Panc1 (cell line): ENCODE results near the gene DMBT1. TPM values are rescaled to one million over a fixed set of nuclear protein-coding genes. Genes with fewer than 3 reads are reported as not detected.

Source experiments
- ATAC-seq: fragments of 200-7000 bp; cut with Tn5 transposase; 2 replicates; pipeline ENCODE4 v1.9.1; 2020; ENCODE audit warnings: mild to moderate bottlenecking, moderate library complexity
- BruUV-seq: library from RNA; stranded (reverse); fragments of 400-500 nt; replicated peaks from 2 replicates; lab custom pipeline; 2021; lab: Mats Ljungman, UMichigan
- CTCF ChIA-PET: fragments of 300-600 bp; sonication (Branson Sonifier 250); formaldehyde crosslinking; loops from one replicate; lab custom pipeline; 2022; ENCODE audit warnings: antibody characterized with exemption; lab: Charles Lee
- POLR2A ChIA-PET: fragments of 300-600 bp; sonication (Branson Sonifier 250); formaldehyde crosslinking; loops from one replicate; lab custom pipeline; 2022; ENCODE audit warnings: antibody characterized with exemption; lab: Charles Lee
- DNase-seq: peaks from one replicate; pipeline ENCODE4 v3.0.0-alpha.2; 2010; ENCODE audit warnings: low read depth, low spot score
- H3K27ac ChIP-seq: 2 replicates; pipeline ENCODE4 v1.5.1; 2011; ENCODE audit warnings: mild to moderate bottlenecking, low read length, inconsistent platforms
- H3K27me3 ChIP-seq: fragments of 200-500 bp; sonication (Bioruptor generic); 2 replicates; pipeline ENCODE4 v1.6.0; 2014; ENCODE audit warnings: low read length, inconsistent platforms; ENCODE audit not compliant: control insufficient read depth, insufficient read depth
- H3K36me3 ChIP-seq: fragments of 200-500 bp; sonication (Bioruptor generic); 2 replicates; pipeline ENCODE4 v1.5.1; 2014; ENCODE audit warnings: inconsistent platforms, mild to moderate bottlenecking, low read length, moderate library complexity; ENCODE audit not compliant: control insufficient read depth, insufficient read depth
- H3K4me1 ChIP-seq: 2 replicates; pipeline ENCODE4 v1.5.1; 2011; ENCODE audit warnings: inconsistent platforms, mild to moderate bottlenecking, low read length, moderate library complexity; ENCODE audit not compliant: control insufficient read depth, insufficient read depth
- H3K4me3 ChIP-seq, 2 experiments: 2 replicates each; pipeline ENCODE4 v1.5.1; 2011 to 2012; ENCODE audit warnings: low read depth in 2 of 2, low read length in 2 of 2, mild to moderate bottlenecking in 2 of 2, inconsistent platforms in 1 of 2, moderate library complexity in 1 of 2
- H3K9me3 ChIP-seq: fragments of 200-500 bp; sonication (Bioruptor generic); 2 replicates; pipeline ENCODE4 v1.5.1; 2014; ENCODE audit warnings: low read depth, mild to moderate bottlenecking, inconsistent platforms, low read length, moderate library complexity; ENCODE audit not compliant: control insufficient read depth, insufficient read depth
- POLR2AphosphoS5 ChIP-seq: IDR thresholded peaks from 2 replicates; pipeline ENCODE4 v1.6.1; 2012; ENCODE audit warnings: mild to moderate bottlenecking, low read depth, low read length, moderate library complexity
- SIN3A ChIP-seq: IDR thresholded peaks from 2 replicates; pipeline ENCODE4 v1.6.1; 2012; ENCODE audit warnings: low read depth, mild to moderate bottlenecking, low read length, moderate library complexity, borderline replicate concordance; ENCODE audit not compliant: insufficient read depth
- TCF7L2 ChIP-seq: IDR thresholded peaks from 2 replicates; pipeline ENCODE4 v1.6.1; 2011; ENCODE audit warnings: mild to moderate bottlenecking, low read depth, low read length, inconsistent platforms
- in situ Hi-C: cut with HindIII; loops from 2 replicates; pipeline ENCODE4 v1.10.0; 2016; ENCODE audit warnings: low sequenced_read_pairs, low pct_unique_long_range_greater_than_20kb
- intact Hi-C: fragments of 100-400 bp; cut with micrococcal nuclease; formaldehyde crosslinking; loops from one replicate; pipeline ENCODE4 v1.10.0; 2022; ENCODE audit not compliant: unreplicated experiment
- total RNA-seq: library from RNA; stranded (reverse); gene quantifications from one replicate; pipeline ENCODE4 v1.2.1, GENCODE V29; 2021; ENCODE audit not compliant: unreplicated experiment
- TF ChIP-seq, protein P1 (sequence below), 2 experiments: IDR thresholded peaks; 2 replicates each; pipeline ENCODE4 v1.6.1; 2011 to 2012; ENCODE audit warnings: low read depth in 2 of 2, control low read depth in 1 of 2, low read length in 1 of 2, mild to moderate bottlenecking in 1 of 2, moderate library complexity in 1 of 2; ENCODE audit not compliant: insufficient read depth in 1 of 2
- TF ChIP-seq, protein P2 (sequence below): fragments of 450-650 bp; IDR thresholded peaks from 2 replicates; pipeline ENCODE4 v1.5.1; 2017; ENCODE audit warnings: mild to moderate bottlenecking

The DMBT1 gene
- total RNA-seq, 1 experiment from 2014 or later: 0.05 TPM

DNA sequence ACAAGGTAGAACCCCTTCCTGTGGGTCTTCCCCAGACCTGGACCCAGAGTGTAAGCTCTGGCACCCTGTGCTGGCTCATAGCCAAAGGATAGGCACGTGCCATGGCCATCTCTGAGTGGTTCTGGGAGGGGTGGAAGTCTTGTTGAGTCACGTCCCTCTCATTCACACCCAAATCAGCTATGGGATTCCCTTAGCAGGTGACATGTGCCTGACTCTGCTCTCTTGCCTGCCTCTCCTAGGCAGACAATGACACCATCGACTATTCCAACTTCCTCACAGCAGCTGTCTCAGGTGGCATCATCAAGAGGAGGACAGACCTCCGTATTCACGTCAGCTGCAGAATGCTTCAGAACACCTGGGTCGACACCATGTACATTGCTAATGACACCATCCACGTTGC, 79.2 kb downstream of the DMBT1 start:
- no peak overlapping the region for H3K4me3 ChIP-seq
- H3K9me3 ChIP-seq: no peaks in the 10 kb centered on the region
- no peaks in the 10 kb centered on the region for H3K36me3 ChIP-seq
- no peak for ATAC-seq
- in situ Hi-C loops (no loop called here), intact Hi-C loops (no loop called here)
- ChIA-PET POLR2A (no interaction called here), CTCF (no interaction called here)
- DNase-seq: no peak
- peaks cover 4% of the 10 kb centered on the region for H3K27me3 ChIP-seq
- no peaks in the 10 kb centered on the region for H3K4me1 ChIP-seq
- TF ChIP-seq TCF7L2 (no peak), POLR2AphosphoS5 (no peak), SIN3A (no peak)
- TF ChIP-seq, protein P1, sequence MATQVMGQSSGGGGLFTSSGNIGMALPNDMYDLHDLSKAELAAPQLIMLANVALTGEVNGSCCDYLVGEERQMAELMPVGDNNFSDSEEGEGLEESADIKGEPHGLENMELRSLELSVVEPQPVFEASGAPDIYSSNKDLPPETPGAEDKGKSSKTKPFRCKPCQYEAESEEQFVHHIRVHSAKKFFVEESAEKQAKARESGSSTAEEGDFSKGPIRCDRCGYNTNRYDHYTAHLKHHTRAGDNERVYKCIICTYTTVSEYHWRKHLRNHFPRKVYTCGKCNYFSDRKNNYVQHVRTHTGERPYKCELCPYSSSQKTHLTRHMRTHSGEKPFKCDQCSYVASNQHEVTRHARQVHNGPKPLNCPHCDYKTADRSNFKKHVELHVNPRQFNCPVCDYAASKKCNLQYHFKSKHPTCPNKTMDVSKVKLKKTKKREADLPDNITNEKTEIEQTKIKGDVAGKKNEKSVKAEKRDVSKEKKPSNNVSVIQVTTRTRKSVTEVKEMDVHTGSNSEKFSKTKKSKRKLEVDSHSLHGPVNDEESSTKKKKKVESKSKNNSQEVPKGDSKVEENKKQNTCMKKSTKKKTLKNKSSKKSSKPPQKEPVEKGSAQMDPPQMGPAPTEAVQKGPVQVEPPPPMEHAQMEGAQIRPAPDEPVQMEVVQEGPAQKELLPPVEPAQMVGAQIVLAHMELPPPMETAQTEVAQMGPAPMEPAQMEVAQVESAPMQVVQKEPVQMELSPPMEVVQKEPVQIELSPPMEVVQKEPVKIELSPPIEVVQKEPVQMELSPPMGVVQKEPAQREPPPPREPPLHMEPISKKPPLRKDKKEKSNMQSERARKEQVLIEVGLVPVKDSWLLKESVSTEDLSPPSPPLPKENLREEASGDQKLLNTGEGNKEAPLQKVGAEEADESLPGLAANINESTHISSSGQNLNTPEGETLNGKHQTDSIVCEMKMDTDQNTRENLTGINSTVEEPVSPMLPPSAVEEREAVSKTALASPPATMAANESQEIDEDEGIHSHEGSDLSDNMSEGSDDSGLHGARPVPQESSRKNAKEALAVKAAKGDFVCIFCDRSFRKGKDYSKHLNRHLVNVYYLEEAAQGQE (IDR thresholded peaks at IDR 0.05; ENCODE audit: insufficient read depth in 1 of 2, low read depth in 2 of 2, low read length in 1 of 2): no peak
- TF ChIP-seq, protein P2, sequence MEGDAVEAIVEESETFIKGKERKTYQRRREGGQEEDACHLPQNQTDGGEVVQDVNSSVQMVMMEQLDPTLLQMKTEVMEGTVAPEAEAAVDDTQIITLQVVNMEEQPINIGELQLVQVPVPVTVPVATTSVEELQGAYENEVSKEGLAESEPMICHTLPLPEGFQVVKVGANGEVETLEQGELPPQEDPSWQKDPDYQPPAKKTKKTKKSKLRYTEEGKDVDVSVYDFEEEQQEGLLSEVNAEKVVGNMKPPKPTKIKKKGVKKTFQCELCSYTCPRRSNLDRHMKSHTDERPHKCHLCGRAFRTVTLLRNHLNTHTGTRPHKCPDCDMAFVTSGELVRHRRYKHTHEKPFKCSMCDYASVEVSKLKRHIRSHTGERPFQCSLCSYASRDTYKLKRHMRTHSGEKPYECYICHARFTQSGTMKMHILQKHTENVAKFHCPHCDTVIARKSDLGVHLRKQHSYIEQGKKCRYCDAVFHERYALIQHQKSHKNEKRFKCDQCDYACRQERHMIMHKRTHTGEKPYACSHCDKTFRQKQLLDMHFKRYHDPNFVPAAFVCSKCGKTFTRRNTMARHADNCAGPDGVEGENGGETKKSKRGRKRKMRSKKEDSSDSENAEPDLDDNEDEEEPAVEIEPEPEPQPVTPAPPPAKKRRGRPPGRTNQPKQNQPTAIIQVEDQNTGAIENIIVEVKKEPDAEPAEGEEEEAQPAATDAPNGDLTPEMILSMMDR: no peak
- BruUV-seq: no TSS peak
- H3K27ac ChIP-seq: no peak overlapping the region

DNA sequence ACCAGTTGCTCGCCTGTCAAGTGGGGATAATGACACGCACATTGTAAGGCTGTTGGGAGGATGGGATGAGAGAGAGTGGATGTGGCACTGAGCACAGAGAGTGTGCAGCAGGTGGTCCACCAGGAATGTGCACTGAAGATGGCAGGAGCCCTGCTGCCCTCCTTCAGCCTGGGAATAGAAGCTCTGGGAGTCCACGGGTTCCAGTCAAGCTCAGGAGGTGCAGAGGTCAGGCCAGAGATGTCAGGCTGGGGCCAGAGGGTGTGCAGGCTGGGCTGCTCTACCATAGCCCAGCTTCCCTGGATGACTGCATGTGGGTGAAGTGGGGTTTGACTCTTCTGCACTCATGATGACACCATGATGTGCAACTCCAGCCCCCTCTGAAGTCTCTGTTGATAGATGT, 80.4 kb downstream of the DMBT1 start:
- H3K36me3 ChIP-seq: no peaks in the 10 kb centered on the region
- H3K4me1 ChIP-seq: no peaks in the 10 kb centered on the region
- H3K4me3 ChIP-seq: no peak overlapping the region
- H3K27ac ChIP-seq: no peak overlapping the region
- ATAC-seq: no peak
- peaks cover 3% of the 10 kb centered on the region; the same call in 1 of the 2 replicates for H3K27me3 ChIP-seq
- POLR2A ChIA-PET: no interaction called here
- intact Hi-C loops: no loop called here
- BruUV-seq: no TSS peak
- in situ Hi-C loops: no loop called here
- no peaks in the 10 kb centered on the region for H3K9me3 ChIP-seq
- CTCF ChIA-PET: no interaction called here
- TF ChIP-seq SIN3A: no peak
- no peak for TF ChIP-seq POLR2AphosphoS5
- TF ChIP-seq, protein P1 (IDR thresholded peaks at IDR 0.05; ENCODE audit: insufficient read depth in 1 of 2, low read depth in 2 of 2, low read length in 1 of 2): no peak
- TF ChIP-seq, protein P2: no peak
- no peak for TF ChIP-seq TCF7L2
- DNase-seq: no peak
